Mesendoderm (in vitro differentiated cells): ENCODE results near the gene CDYL.
A peak's percentile ranks its signal among the peaks of the same experiment; 100 is the strongest.

Experiments used
- DNase-seq: peaks from one replicate; pipeline ENCODE4 v3.0.0; 2013
- H2AK5ac ChIP-seq: 2 replicates; pipeline ENCODE4 v1.6.1; 2013; ENCODE audit warnings: low read length, inconsistent platforms
- H2BK120ac ChIP-seq: 2 replicates; pipeline ENCODE4 v1.6.1; 2013; ENCODE audit warnings: low read depth, mild to moderate bottlenecking, low read length, moderate library complexity, mixed read lengths
- H2BK15ac ChIP-seq: replicated peaks from 2 replicates; pipeline ENCODE4 v1.6.1; 2013; ENCODE audit warnings: low read depth, mild to moderate bottlenecking, moderate library complexity
- H2BK5ac ChIP-seq: 2 replicates; pipeline ENCODE4 v1.6.1; 2013; ENCODE audit warnings: low read length, inconsistent platforms
- H3K18ac ChIP-seq: 2 replicates; pipeline ENCODE4 v1.6.1; 2013; ENCODE audit warnings: mild to moderate bottlenecking, low read length, mixed read lengths
- H3K23ac ChIP-seq: one replicate; pipeline ENCODE4 v1.6.1; 2013; ENCODE audit warnings: low read length
- H3K27ac ChIP-seq: 2 replicates; pipeline ENCODE4 v1.5.1; 2013; ENCODE audit warnings: low read depth, mild to moderate bottlenecking, inconsistent platforms, low read length, moderate library complexity
- H3K27me3 ChIP-seq: 2 replicates; pipeline ENCODE4 v1.6.1; 2013; ENCODE audit warnings: low read length, control low read depth, mild to moderate bottlenecking, inconsistent platforms; ENCODE audit not compliant: insufficient read depth, poor library complexity
- H3K36me3 ChIP-seq: 2 replicates; pipeline ENCODE4 v1.6.1; 2013; ENCODE audit warnings: low read length, inconsistent platforms; ENCODE audit not compliant: control insufficient read depth, insufficient read depth
- H3K4ac ChIP-seq: one replicate; pipeline ENCODE4 v1.6.1; 2013; ENCODE audit warnings: low read depth, mild to moderate bottlenecking, low read length, moderate library complexity
- H3K4me1 ChIP-seq: 2 replicates; pipeline ENCODE4 v1.6.1; 2013; ENCODE audit warnings: low read depth, low read length, inconsistent platforms; ENCODE audit not compliant: control insufficient read depth
- H3K4me2 ChIP-seq: 2 replicates; pipeline ENCODE4 v1.6.1; 2013; ENCODE audit warnings: low read length
- H3K4me3 ChIP-seq: 2 replicates; pipeline ENCODE4 v1.5.1; 2013; ENCODE audit warnings: mild to moderate bottlenecking, low read length
- H3K56ac ChIP-seq: one replicate; pipeline ENCODE4 v1.6.1; 2013; ENCODE audit warnings: low read length
- H3K79me1 ChIP-seq: 2 replicates; pipeline ENCODE4 v1.6.1; 2013; ENCODE audit warnings: low read length, inconsistent platforms
- H3K79me2 ChIP-seq: 2 replicates; pipeline ENCODE4 v1.6.1; 2013; ENCODE audit warnings: mild to moderate bottlenecking, low read length; ENCODE audit not compliant: control insufficient read depth, insufficient read depth
- H3K9ac ChIP-seq: 2 replicates; pipeline ENCODE4 v1.6.1; 2013; ENCODE audit warnings: low read length, inconsistent platforms
- H4K5ac ChIP-seq: one replicate; pipeline ENCODE4 v1.6.1; 2013; ENCODE audit warnings: low read length
- H4K8ac ChIP-seq: one replicate; pipeline ENCODE4 v1.6.1; 2013; ENCODE audit warnings: low read depth, mild to moderate bottlenecking, control low read depth, low read length, moderate library complexity
- WGBS: extraction: QIAGEN DNeasy Blood & Tissue Kit; methylation state at CpG from one replicate; pipeline ENCODE4 v1.1.7; 2013; ENCODE audit warnings: low lambda C conversion rate, missing lambda C conversion rate; ENCODE audit not compliant: insufficient coverage; ENCODE audit errors: extremely low coverage; 5-methylcytosine and 5-hydroxymethylcytosine counted together

Gene CDYL

DNA sequence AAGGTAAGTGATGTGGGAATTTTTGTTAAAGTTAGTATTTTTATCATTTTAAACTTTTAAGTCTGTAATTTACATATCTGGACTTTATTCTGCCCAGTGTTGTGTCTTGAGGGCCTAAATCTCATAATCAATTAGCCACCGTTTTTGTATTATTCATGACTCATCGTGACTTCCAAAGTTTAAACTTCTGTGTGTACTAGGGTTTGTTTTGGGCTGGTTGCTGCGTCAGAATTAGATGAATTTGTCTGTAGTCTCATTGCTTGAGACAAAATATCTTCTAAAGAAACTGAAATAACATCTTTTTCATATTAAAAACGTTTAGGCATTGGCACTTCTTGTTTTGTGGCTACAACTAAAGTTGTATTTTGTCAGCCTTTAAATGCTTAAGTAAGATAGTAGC is 41.3 kb downstream of the CDYL start:
- Histone ChIP-seq H3K4ac (no peak overlapping the region), H3K56ac (no peak overlapping the region), H4K8ac (no peak overlapping the region), H3K79me1 (peaks cover 28% of the 10 kb centered on the region), H2BK120ac (no peak overlapping the region), H3K4me2 (no peak overlapping the region), H3K79me2 (peaks cover 65% of the 10 kb centered on the region), H3K4me3 (no peak overlapping the region), H2BK15ac (no peak overlapping the region), H3K18ac (no peak overlapping the region), H3K9ac (no peak overlapping the region), H3K23ac (no peak overlapping the region), H4K5ac (no peak overlapping the region), H3K4me1 (no peaks in the 10 kb centered on the region), H2BK5ac (no peak overlapping the region), H3K36me3 (no peaks in the 10 kb centered on the region), H3K27me3 (no peaks in the 10 kb centered on the region), H2AK5ac (no peak overlapping the region), H3K27ac (no peak overlapping the region)
- no peak for DNase-seq
- no CpG with 5 or more reads among the region's 4 CpGs for WGBS

DNA sequence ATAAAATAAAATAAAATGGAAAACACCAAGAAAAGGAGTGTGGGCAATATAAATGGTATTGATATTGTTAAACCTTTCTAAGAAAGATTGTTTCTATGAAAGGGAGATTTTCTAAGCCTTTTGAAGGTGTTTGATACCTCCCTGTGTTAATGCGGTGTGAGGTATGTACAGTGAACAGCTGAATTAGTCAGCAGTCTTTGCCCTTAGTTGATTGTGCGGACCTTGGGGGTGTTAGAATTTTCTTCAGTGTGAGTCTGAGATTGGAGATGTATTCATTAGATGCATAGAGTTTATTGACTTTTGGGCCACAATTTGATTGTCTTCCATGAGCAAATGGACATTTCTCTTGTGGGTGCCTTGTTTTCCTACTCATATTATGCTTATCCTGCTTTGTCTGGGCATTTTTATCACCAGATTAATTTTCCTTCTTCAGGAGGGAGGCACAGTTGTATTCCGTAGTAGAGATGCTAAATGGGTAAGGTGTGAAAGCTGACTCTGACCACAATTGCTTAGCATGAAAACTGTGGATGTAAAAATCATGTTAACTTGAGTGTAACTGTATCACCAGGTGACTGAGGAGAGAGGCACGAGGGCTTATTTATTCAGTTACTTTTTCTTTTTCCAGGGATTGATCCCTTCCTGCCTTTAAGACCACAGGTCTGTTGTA is 42.2 kb downstream of the CDYL start:
- Histone ChIP-seq H2BK15ac (no peak overlapping the region), H3K4ac (no peak overlapping the region), H3K9ac (no peak overlapping the region), H3K23ac (no peak overlapping the region), H3K18ac (no peak overlapping the region), H4K5ac (no peak overlapping the region), H4K8ac (no peak overlapping the region), H3K4me2 (no peak overlapping the region), H2BK5ac (no peak overlapping the region), H3K4me3 (no peak overlapping the region), H3K27me3 (no peaks in the 10 kb centered on the region), H3K27ac (no peak overlapping the region), H3K79me1 (peaks cover 30% of the 10 kb centered on the region), H2AK5ac (no peak overlapping the region), H2BK120ac (no peak overlapping the region), H3K56ac (no peak overlapping the region), H3K36me3 (no peaks in the 10 kb centered on the region), H3K4me1 (no peaks in the 10 kb centered on the region), H3K79me2 (peaks cover 64% of the 10 kb centered on the region)
- no peak for DNase-seq
- WGBS: no CpG with 5 or more reads among the region's 4 CpGs

DNA sequence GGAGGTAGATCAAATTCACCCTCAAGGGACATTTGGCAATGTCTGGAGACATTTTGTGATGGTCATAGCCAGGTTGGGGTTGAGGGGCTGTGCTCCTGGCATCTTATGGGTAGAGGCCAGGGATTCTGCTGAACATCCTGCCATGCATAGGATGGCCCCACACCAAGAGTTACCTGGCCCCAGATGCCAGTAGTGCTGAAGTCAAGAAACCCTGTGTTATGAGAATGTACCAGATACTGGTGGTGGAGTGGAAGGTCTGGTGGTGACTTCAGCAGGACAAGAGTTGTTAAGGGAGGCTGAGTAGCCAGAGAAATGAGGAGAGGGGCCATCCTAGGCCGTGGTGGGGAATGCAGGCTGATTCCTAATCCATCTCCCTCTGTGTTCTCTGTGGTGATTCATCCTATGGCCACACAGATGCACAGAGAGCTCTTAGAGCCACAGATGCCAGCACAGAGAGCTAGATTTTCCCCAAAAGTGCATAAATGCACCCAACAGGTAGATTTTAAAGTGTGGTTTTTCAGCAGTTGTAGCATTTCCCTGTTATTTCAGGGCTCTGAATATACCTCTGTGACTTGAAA is 43.6 kb downstream of the CDYL start:
- Histone ChIP-seq H3K79me2 (peaks cover 60% of the 10 kb centered on the region), H3K4ac (no peak overlapping the region), H3K4me1 (no peaks in the 10 kb centered on the region), H2BK120ac (no peak overlapping the region), H3K4me3 (no peak overlapping the region), H2BK15ac (no peak overlapping the region), H3K36me3 (no peaks in the 10 kb centered on the region), H3K4me2 (no peak overlapping the region), H3K27ac (no peak overlapping the region), H3K23ac (no peak overlapping the region), H4K5ac (no peak overlapping the region), H3K56ac (peak overlapping the region; percentile 34), H3K27me3 (no peaks in the 10 kb centered on the region), H2BK5ac (no peak overlapping the region), H3K79me1 (peaks cover 25% of the 10 kb centered on the region), H3K9ac (no peak overlapping the region), H3K18ac (no peak overlapping the region), H4K8ac (no peak overlapping the region), H2AK5ac (no peak overlapping the region)
- no CpG with 5 or more reads among the region's 1 CpG for WGBS
- DNase-seq: peak; percentile 59

DNA sequence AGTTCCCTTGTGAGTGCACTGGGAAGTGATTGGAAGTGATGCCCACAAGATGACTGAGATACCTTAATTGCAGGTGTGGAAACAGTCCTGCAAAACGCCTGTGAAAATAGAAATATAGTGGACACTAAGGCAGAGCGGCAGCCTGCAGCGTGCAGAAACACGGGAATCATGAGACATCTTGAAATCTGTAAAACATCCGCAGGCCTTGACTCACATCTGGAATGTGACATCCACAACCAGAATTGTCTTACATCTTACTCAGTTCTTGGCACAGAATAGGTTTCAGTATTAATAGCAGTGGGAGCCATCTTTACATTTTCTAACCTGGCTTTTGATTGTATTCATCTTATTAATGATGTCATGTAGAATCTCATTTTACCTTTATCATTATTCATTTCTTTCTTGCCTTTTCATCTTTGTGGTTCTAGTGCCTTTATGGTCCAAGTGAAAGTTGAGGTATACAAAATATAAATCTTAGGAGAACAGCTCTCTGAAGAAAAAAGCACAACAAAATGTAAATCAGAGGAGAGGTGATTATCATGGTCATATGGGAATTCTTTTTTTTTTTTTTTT is 44.6 kb downstream of the CDYL start:
- H3K4ac ChIP-seq: no peak overlapping the region
- no peak overlapping the region for H3K4me2 ChIP-seq
- peaks cover 26% of the 10 kb centered on the region for H3K79me1 ChIP-seq
- no peaks in the 10 kb centered on the region for H3K36me3 ChIP-seq
- no peak overlapping the region for H3K9ac ChIP-seq
- no peak overlapping the region for H2BK120ac ChIP-seq
- no peak overlapping the region for H2BK5ac ChIP-seq
- no peak for DNase-seq
- no peak overlapping the region for H3K23ac ChIP-seq
- no peak overlapping the region for H3K18ac ChIP-seq
- peaks cover 60% of the 10 kb centered on the region for H3K79me2 ChIP-seq
- WGBS: no CpG with 5 or more reads among the region's 5 CpGs
- H2AK5ac ChIP-seq: no peak overlapping the region
- H4K5ac ChIP-seq: no peak overlapping the region
- no peak overlapping the region for H3K56ac ChIP-seq
- H3K27ac ChIP-seq: no peak overlapping the region
- no peak overlapping the region for H3K4me3 ChIP-seq
- no peak overlapping the region for H4K8ac ChIP-seq
- H3K27me3 ChIP-seq: no peaks in the 10 kb centered on the region
- H3K4me1 ChIP-seq: no peaks in the 10 kb centered on the region
- no peak overlapping the region for H2BK15ac ChIP-seq

DNA sequence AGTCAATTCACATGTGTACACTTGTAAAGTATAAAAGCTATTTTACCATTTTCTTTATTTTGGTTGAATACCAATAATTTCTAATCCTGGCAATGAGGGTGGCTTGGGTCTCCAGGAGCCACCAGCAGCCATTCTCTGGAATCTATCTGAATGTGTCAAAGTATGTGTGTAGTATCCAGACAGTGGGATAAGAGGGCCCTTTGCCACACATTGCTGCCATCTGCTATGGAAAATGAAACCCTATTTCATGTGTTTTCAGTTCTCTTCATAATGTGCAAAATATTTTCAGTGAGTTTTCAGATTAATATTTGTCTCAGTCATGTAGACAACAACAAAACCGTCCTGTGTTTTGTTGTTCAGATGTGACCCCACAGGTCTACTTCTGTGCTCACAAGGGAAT is 46.3 kb downstream of the CDYL start:
- Histone ChIP-seq H2BK15ac (no peak overlapping the region), H3K4me2 (no peak overlapping the region), H4K8ac (no peak overlapping the region), H2BK120ac (no peak overlapping the region), H3K36me3 (no peaks in the 10 kb centered on the region), H3K4me3 (no peak overlapping the region), H3K56ac (no peak overlapping the region), H3K4ac (no peak overlapping the region), H3K4me1 (no peaks in the 10 kb centered on the region), H3K79me2 (peaks cover 54% of the 10 kb centered on the region), H2AK5ac (no peak overlapping the region), H3K9ac (no peak overlapping the region), H3K23ac (no peak overlapping the region), H4K5ac (no peak overlapping the region), H3K18ac (no peak overlapping the region), H2BK5ac (no peak overlapping the region), H3K27ac (no peak overlapping the region), H3K79me1 (peaks cover 26% of the 10 kb centered on the region), H3K27me3 (no peaks in the 10 kb centered on the region)
- no CpG with 5 or more reads among the region's 1 CpG for WGBS
- DNase-seq: no peak
